ENCODE measurements around the gene PTPN5. TPM values are rescaled to one million over a fixed set of nuclear protein-coding genes. Genes with fewer than 3 reads are reported as not detected.

Gene PTPN5
- total and polyA plus RNA-seq, 7 donors: 0.33 to 1.1 (median 0.54) TPM; not detected in 2

DNA sequence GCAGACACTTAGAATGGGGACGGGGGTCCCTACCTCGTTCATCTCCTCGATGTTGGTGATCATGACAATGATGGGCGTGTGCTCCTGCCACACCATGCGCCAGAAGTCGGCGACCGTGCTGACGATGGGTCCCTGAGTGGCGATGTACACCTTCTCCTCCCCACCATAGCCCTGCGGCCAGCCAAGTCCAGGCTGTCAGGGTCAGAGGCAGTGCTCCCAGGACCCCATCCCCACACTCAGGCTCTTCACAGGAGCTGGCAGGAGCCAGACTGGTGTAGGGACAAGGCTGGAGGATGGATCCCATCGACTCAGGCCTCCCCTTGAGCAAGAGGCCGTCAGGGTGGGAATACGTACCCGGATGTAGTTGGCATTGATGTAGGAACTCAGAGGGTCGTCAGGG, 58.4 kb downstream of the PTPN5 start:
- no peak for TF ChIP-seq POLR2AphosphoS5 (IDR thresholded peaks at IDR 0.05)
- TF ChIP-seq, protein P1, sequence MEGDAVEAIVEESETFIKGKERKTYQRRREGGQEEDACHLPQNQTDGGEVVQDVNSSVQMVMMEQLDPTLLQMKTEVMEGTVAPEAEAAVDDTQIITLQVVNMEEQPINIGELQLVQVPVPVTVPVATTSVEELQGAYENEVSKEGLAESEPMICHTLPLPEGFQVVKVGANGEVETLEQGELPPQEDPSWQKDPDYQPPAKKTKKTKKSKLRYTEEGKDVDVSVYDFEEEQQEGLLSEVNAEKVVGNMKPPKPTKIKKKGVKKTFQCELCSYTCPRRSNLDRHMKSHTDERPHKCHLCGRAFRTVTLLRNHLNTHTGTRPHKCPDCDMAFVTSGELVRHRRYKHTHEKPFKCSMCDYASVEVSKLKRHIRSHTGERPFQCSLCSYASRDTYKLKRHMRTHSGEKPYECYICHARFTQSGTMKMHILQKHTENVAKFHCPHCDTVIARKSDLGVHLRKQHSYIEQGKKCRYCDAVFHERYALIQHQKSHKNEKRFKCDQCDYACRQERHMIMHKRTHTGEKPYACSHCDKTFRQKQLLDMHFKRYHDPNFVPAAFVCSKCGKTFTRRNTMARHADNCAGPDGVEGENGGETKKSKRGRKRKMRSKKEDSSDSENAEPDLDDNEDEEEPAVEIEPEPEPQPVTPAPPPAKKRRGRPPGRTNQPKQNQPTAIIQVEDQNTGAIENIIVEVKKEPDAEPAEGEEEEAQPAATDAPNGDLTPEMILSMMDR (IDR thresholded peaks at IDR 0.05): no peak
- no peak for TF ChIP-seq POLR2A (IDR thresholded peaks at IDR 0.05)
- TF ChIP-seq EP300 (IDR thresholded peaks at IDR 0.05): no peak
- H3K27me3 ChIP-seq: no peaks in the 10 kb centered on the region
- no peaks in the 10 kb centered on the region for H3K4me1 ChIP-seq
- 90 to 91% methylated on average over 16 of the region's 16 CpGs for WGBS, 2 donors
- H3K36me3 ChIP-seq: no peaks in the 10 kb centered on the region
- no peak for DNase-seq
- H3K9me3 ChIP-seq: no peaks in the 10 kb centered on the region
- no peak overlapping the region for H3K27ac ChIP-seq
- no peak overlapping the region for H3K4me3 ChIP-seq
- intact Hi-C loops (cut with DNase I): loop anchor here (2.0 to 5.0 kb wide), 4 partner anchors 36 to 618 kb away; partner anchors contain the start of genes TMEM86A, TSG101 and UEVLD

GRCh38 chr11:18731949-18732821, 59.4 kb downstream of the PTPN5 start:
- H3K9me3 ChIP-seq: no peaks in the 10 kb centered on the region
- no peaks in the 10 kb centered on the region for H3K27me3 ChIP-seq
- no peak for DNase-seq
- no peak overlapping the region for H3K27ac ChIP-seq
- TF ChIP-seq POLR2AphosphoS5 (IDR thresholded peaks at IDR 0.05) (no peak), EP300 (IDR thresholded peaks at IDR 0.05) (no peak)
- TF ChIP-seq, protein P1 (IDR thresholded peaks at IDR 0.05): peak; percentile 86 to 94 (median 88)
- no peaks in the 10 kb centered on the region for H3K4me1 ChIP-seq
- intact Hi-C loops (cut with DNase I): loop anchor here (2.0 to 5.0 kb wide), 4 partner anchors 35 to 617 kb away; partner anchors contain the start of genes TMEM86A, TSG101 and UEVLD
- H3K4me3 ChIP-seq: no peak overlapping the region
- 75 to 78% methylated on average over 11 of the region's 11 CpGs for WGBS, 2 donors
- H3K36me3 ChIP-seq: no peaks in the 10 kb centered on the region

- WGBS, 2 donors: 82 to 88% methylated on average over 2 of the region's 2 CpGs
- Histone ChIP-seq H3K27ac (no peak overlapping the region), H3K36me3 (no peaks in the 10 kb centered on the region), H3K9me3 (no peaks in the 10 kb centered on the region), H3K27me3 (no peaks in the 10 kb centered on the region), H3K4me3 (no peak overlapping the region), H3K4me1 (no peaks in the 10 kb centered on the region)
- no peak for DNase-seq
- TF ChIP-seq POLR2AphosphoS5 (IDR thresholded peaks at IDR 0.05) (no peak), POLR2A (IDR thresholded peaks at IDR 0.05) (no peak), EP300 (IDR thresholded peaks at IDR 0.05) (no peak)
- TF ChIP-seq, protein P1 (IDR thresholded peaks at IDR 0.05): no peak
- intact Hi-C loops (cut with DNase I): loop anchor here (5.0 kb wide), 2 partner anchors 34 to 204 kb away; partner anchors contain the start of genes TMEM86A and TSG101
Measured at GRCh38 chr11:18731441-18731840, 60.2 kb downstream of the PTPN5 start.

DNA sequence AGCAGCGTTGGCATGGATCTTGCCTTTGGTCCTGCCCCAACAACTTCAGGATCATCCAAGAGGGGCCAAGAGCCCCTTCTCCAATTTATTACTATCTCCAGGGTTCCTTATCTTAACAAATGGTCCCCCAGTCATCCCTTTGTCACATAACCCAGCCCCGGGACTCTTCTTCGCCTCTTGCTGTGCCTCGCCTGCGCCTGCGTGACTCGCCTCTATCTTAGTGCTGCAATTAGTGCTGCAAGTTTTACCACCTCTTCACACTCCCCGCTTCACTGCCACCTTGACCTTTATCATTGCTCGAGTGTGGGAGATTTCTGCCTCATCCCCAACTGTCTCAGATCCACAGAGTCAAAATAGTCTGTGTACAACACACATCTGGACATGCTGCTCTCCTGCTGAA, 61.6 kb downstream of the PTPN5 start:
- Histone ChIP-seq H3K36me3 (no peaks in the 10 kb centered on the region), H3K4me1 (no peaks in the 10 kb centered on the region), H3K4me3 (no peak overlapping the region), H3K27ac (no peak overlapping the region), H3K27me3 (no peaks in the 10 kb centered on the region), H3K9me3 (no peaks in the 10 kb centered on the region)
- intact Hi-C loops (cut with DNase I): loop anchor here (5.0 kb wide), 2 partner anchors 33 to 203 kb away; partner anchors contain the start of genes TMEM86A and TSG101
- DNase-seq: no peak
- 85 to 88% methylated on average over 9 of the region's 9 CpGs for WGBS, 2 donors
- TF ChIP-seq POLR2A (IDR thresholded peaks at IDR 0.05) (no peak), POLR2AphosphoS5 (IDR thresholded peaks at IDR 0.05) (no peak), EP300 (IDR thresholded peaks at IDR 0.05) (no peak)
- TF ChIP-seq, protein P1 (IDR thresholded peaks at IDR 0.05): no peak

Data from sigmoid colon (tissue), 7 donors.